GM12801 (cell line): Measurements from ENCODE around the gene CHST11.

Experiments
- TF ChIP-seq, protein P1 (sequence below): IDR thresholded peaks from one replicate; pipeline ENCODE4 v1.5.1; 2011; ENCODE audit warnings: control low read depth; ENCODE audit not compliant: insufficient read length; ENCODE audit errors: extremely low read depth

Gene CHST11

DNA sequence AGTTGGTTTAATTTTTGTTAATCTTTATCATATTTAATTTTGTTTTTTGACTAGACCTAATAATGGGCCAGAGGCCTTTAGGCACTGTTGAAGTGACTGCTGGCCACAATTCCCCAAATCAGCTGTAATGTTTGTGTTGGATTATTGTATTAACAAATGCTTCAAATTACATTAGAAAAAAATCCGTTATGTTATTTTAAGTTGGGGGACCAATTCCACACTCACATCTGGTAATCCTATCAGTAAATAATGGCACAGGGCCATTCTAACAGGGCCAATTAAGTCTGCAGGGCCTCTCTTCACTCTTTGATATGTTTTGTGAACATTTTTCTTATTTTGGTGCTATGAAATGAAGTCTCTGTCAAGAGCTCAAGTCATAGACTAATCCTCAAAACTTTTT lies 39.6 kb downstream of the CHST11 start:
- TF ChIP-seq, protein P1, sequence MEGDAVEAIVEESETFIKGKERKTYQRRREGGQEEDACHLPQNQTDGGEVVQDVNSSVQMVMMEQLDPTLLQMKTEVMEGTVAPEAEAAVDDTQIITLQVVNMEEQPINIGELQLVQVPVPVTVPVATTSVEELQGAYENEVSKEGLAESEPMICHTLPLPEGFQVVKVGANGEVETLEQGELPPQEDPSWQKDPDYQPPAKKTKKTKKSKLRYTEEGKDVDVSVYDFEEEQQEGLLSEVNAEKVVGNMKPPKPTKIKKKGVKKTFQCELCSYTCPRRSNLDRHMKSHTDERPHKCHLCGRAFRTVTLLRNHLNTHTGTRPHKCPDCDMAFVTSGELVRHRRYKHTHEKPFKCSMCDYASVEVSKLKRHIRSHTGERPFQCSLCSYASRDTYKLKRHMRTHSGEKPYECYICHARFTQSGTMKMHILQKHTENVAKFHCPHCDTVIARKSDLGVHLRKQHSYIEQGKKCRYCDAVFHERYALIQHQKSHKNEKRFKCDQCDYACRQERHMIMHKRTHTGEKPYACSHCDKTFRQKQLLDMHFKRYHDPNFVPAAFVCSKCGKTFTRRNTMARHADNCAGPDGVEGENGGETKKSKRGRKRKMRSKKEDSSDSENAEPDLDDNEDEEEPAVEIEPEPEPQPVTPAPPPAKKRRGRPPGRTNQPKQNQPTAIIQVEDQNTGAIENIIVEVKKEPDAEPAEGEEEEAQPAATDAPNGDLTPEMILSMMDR, result no peak

DNA sequence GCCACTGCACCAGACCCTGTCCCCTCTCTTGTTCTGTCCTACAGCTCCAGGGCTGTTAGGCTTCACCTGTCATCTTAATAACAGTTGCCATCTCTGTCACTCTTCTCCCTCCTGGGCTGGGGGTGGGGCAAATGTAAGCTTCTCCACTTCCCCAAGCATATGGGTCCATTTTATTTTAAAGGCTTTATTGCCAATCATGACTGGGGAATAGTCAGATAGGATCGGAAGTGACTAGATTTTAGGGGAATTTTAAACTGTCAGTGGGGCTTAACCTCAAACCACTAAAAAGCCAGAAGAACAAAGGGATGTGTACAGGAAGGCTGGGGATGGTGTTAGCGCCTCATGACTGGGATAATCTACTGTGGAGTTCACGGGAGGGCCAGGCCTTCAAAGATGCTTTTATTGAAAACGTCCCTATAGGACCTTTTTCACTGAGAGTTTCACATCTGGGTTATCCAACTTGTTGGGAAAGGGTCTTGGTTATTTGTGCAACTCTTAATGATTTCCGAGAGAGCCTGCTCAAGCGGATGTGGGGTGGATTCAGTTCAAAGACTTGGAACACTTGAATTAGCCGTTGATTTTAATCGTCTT lies 41.6 kb downstream of the CHST11 start:
- TF ChIP-seq, protein P1, result no peak

DNA sequence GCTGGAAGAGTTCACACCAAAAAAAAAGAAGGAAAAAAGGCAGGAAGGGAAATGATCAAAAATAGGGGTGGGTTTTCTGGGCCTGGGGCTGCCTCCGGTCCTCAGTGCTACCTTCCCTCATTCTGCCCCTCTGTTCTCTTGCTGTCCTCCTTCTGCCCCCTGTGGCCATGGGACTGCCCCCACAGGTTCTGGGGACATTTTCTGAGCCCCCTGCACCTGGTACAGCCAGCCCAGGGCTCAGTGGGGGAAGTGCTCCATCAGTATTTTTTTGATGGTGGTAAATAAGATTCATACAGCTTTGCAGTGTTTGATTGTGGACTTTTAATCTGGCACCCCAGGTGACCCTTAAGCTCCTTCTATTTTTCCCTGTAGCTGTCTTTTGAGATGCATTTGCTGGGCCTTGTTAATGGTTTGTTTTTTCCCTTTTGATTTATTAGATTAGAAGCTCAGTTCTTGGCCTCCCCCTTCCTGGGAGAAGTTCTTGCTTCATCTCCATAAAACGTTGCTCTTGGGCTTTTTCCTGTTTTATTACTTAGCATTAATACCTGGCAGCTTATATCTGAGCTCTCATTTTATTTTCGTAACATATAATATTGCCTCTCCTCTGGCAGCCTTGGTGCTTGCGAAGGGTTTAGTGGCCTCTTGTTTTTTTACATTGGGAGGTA lies 43.1 kb downstream of the CHST11 start:
- TF ChIP-seq, protein P1, result no peak

DNA sequence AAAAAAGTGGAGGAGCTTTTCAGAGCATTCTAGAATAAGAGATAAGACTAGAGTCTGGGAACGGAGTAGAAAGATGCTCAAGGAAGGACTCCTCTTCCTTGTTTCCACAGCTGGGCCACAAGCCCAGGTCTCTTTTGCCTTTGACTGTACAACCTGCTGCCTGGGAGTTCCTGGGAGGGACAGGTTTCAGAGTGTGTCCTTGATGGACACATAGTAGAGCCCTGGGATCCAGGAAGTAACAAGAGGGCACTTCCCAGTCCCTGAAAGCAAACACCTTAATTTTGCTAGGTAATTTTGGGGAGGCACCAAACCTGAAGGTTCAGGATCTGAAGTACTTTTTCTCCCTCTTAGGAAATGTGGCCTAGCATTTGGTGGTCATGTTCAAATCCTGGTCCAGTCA lies 44.4 kb downstream of the CHST11 start:
- TF ChIP-seq, protein P1, result no peak

DNA sequence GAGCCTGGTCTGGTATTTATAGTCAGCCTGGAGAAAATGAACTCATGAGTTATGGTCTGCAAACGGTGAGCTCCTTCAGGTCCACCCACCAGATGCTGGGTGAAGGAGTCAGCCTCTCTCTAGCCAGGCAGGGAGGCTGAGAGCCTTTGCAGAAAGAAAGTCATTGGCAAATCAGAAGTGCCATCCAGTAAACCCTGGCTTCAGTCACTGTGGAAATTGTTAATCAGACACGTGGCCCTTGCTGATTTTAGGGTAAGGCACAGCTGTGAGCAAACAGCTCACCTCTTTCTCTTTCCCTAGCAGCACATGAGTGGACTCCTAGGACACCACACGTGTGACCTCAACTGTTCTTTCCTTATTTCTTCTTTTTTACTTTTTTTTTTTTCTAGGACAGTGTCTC lies 44.9 kb downstream of the CHST11 start:
- TF ChIP-seq, protein P1, result no peak

DNA sequence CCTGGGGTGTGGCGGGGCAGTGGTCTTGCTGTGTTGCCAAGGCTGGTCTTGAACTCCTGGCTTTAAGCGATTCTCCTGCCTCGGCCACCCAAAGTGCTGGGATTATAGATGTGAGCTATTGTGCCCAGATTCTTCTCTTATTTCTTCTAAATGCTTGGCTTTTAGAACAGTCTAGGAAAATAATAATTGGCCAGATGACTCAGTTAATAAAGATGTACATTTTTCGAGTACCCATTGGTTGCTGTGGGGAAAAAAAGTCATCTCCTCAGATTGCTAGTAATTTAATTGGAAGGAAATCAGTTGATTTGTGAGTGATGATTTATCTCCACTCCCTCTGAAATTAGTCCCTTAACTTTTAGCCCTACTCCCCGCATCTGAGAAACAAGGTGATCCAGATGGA lies 45.5 kb downstream of the CHST11 start:
- TF ChIP-seq, protein P1, result no peak

DNA sequence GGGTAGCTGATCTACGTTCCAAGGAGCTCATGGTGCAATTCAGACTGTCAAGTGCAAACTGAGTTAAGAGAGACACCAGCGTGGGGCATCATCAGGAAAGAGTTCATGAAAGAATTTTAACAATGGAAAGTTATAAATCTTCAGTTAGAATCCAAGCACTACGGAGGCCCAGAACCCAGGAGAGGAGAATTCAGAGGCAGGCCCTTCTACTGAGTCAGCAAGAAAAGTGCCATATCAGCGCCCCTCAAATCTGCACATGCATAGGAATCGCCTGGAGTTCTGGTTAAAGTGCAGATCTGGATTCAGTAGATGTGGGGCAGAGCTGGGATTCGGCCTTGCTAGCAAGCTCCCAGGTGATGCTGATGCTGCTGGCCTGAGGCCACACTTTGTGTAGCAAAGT lies 45.9 kb downstream of the CHST11 start:
- TF ChIP-seq, protein P1, result no peak
